ENCODE measurements around the gene CT45A10.
"Not testable (repeated sequence)": the region's sequence is repeated elsewhere in the genome, so short reads cannot be mapped to it uniquely, and the experiment has no call there.

Gene CT45A10

GRCh38 chrX:135893294-135893817 is at the start of gene CT45A10, which contains the start of gene SAGE1:
Gene CT45A10, minus strand, starts transcription at chrX:135893444. Its CDS starts 8,100 bp downstream, at chrX:135885344.
Gene SAGE1, plus strand, starts transcription at chrX:135893716. Its CDS starts 2,527 bp downstream, at chrX:135896243.
- DNase-seq = no peak

- DNase-seq = peak; percentile 35
Observed at GRCh38 chrX:135931644-135932487, 38.6 kb upstream of the CT45A10 start.

GRCh38 chrX:135927897-135928296 is 34.7 kb upstream of the CT45A10 start:
- DNase-seq = no peak

GRCh38 chrX:135923353-135923752 is 30.1 kb upstream of the CT45A10 start:
- DNase-seq = no peak

GRCh38 chrX:135920516-135920915 is 27.3 kb upstream of the CT45A10 start:
- not testable (repeated sequence) for DNase-seq

- no peak for DNase-seq
Observed at GRCh38 chrX:135914404-135914803, 21.2 kb upstream of the CT45A10 start.

- no peak for DNase-seq
Observed at GRCh38 chrX:135910251-135910650, 17.0 kb upstream of the CT45A10 start.

GRCh38 chrX:135892781-135893180 is 463 bp downstream of the CT45A10 start:
- no peak for DNase-seq

GRCh38 chrX:135890087-135890585 is 3.1 kb downstream of the CT45A10 start:
- no peak for DNase-seq

- DNase-seq = peak; percentile 5
Observed at GRCh38 chrX:135888976-135889375, 4.3 kb downstream of the CT45A10 start.

- DNase-seq = not testable (repeated sequence)
Observed at GRCh38 chrX:135888230-135888629, 5.0 kb downstream of the CT45A10 start.

GRCh38 chrX:135882741-135883140 is 10.5 kb downstream of the CT45A10 start:
- DNase-seq = not testable (repeated sequence)

- not testable (repeated sequence) for DNase-seq
Observed at GRCh38 chrX:135871712-135872111, 21.5 kb downstream of the CT45A10 start, which contains the start of gene CT45A9. Gene CT45A9, minus strand, starts transcription at chrX:135871812. Its CDS starts 3,751 bp downstream, at chrX:135868061.

- DNase-seq = not testable (repeated sequence)
Observed at GRCh38 chrX:135854438-135854837, 38.8 kb downstream of the CT45A10 start, which contains the start of gene CT45A8. Gene CT45A8, minus strand, starts transcription at chrX:135854538. Its CDS starts 3,755 bp downstream, at chrX:135850783.

- DNase-seq = not testable (repeated sequence)
Observed at GRCh38 chrX:135837180-135837579, 56.1 kb downstream of the CT45A10 start, which contains the start of gene CT45A7. Gene CT45A7, minus strand, starts transcription at chrX:135837280. Its CDS starts 3,747 bp downstream, at chrX:135833533.

Measured in stimulated activated CD4-positive, alpha-beta T cell treated with anti-CD3 and anti-CD28 coated beads, Interleukin-4, amount 100 ng/mL, for 1 hour (primary cell).